Testis (tissue), 3 donors: ENCODE data around the gene TINAGL1. TPM values are rescaled to one million over a fixed set of nuclear protein-coding genes. Genes with fewer than 3 reads are reported as not detected.

Experiments used
- DNase-seq: peaks from one replicate; pipeline ENCODE4 v3.0.0-alpha.2; 2019
- H3K27ac ChIP-seq, 2 donors: fragments of 200-600 bp; sonication (generic); one replicate each; pipeline ENCODE4 v1.5.1; 2019
- H3K27me3 ChIP-seq: fragments of 200-600 bp; sonication (generic); one replicate; pipeline ENCODE4 v1.5.1; 2019
- H3K36me3 ChIP-seq: fragments of 200-600 bp; sonication (generic); one replicate; pipeline ENCODE4 v1.5.1; 2017; ENCODE audit warnings: low read depth; ENCODE audit errors: missing control alignments
- H3K4me1 ChIP-seq: fragments of 200-600 bp; sonication (generic); one replicate; pipeline ENCODE4 v1.5.1; 2019
- H3K4me3 ChIP-seq, 2 donors: fragments of 200-600 bp; sonication (generic); one replicate each; pipeline ENCODE4 v1.5.1; 2017 to 2019
- H3K9me3 ChIP-seq: fragments of 200-600 bp; sonication (generic); one replicate; pipeline ENCODE4 v1.5.1; 2017
- CTCF ChIP-seq, 3 experiments: fragments of 450-650 bp in 2 of 3; fragments of 200-600 bp in 1 of 3; sonication (generic) in 1 of 3; IDR thresholded peaks; one replicate each; pipeline ENCODE4 v1.5.1; 2016 to 2019; ENCODE audit warnings: antibody characterized with exemption in 3 of 3, mild to moderate bottlenecking in 2 of 3, moderate library complexity in 1 of 3
- POLR2A ChIP-seq: fragments of 450-650 bp; IDR thresholded peaks from one replicate; pipeline ENCODE4 v1.6.1; 2017; ENCODE audit warnings: antibody characterized with exemption, mild to moderate bottlenecking, moderate library complexity
- WGBS, 2 donors: methylation state at CpG; one replicate each; pipeline ENCODE4 v1.1.5; 2018; 5-methylcytosine and 5-hydroxymethylcytosine counted together
- intact Hi-C: fragments of 100-400 bp; cut with DNase I; formaldehyde crosslinking; loops from one replicate; pipeline ENCODE4 v1.15.1; 2023; ENCODE audit warnings: low total_unique reads
- polyA plus RNA-seq: library from polyadenylated mRNA; stranded (reverse); fragments of 350-450 nt; fragmentation: Illumina TruSeq; extraction: RNeasy Lipid Tissue Mini Kit (QIAGEN cat#74804); gene quantifications from one replicate; pipeline ENCODE4 v1.2.3, GENCODE V29; 2014; ENCODE audit warnings: low read depth, low replicate concordance; ENCODE audit not compliant: insufficient read depth
- total RNA-seq, 2 donors: library from RNA; depleted of rRNA; stranded (reverse); fragments of >200 nt; gene quantifications; one replicate each; pipeline ENCODE4 v1.2.3, GENCODE V29; 2016

The TINAGL1 gene
- total and polyA plus RNA-seq, 3 donors from 2014 or later: 16.4 to 24.6 (median 23.2) TPM

- intact Hi-C loops: no loop called here
- peak; percentile 32 for DNase-seq
- Histone ChIP-seq H3K4me3 (no peak overlapping the region), H3K27ac (no peak overlapping the region), H3K27me3 (no peaks in the 10 kb centered on the region), H3K9me3 (no peaks in the 10 kb centered on the region), H3K4me1 (peaks cover 3% of the 10 kb centered on the region), H3K36me3 (no peaks in the 10 kb centered on the region)
- no peak for TF ChIP-seq POLR2A
- TF ChIP-seq CTCF (IDR thresholded peaks at IDR 0.05): peak in 1 of 3 experiments; percentile 24
- WGBS, 2 donors: 65 to 70% methylated on average over 4 of the region's 4 CpGs
These were observed 56.8 kb downstream of the TINAGL1 start for GRCh38 chr1:31633117-31633516.

Other genes with a start within 250 kb of the TINAGL1 start
- gene FABP3, start 203.4 kb upstream of the TINAGL1 start, total RNA-seq: 10 to 100 TPM; 28.3 to 34.3 TPM
- 67.5 TPM for gene FABP3, start 203.4 kb upstream of the TINAGL1 start, polyA plus RNA-seq
- gene SERINC2, start 163.3 kb upstream of the TINAGL1 start, total RNA-seq: 10 to 100 TPM; 10.8 to 21.7 TPM
- 9.5 TPM for gene SERINC2, start 163.3 kb upstream of the TINAGL1 start, polyA plus RNA-seq
- gene HCRTR1, start 41.2 kb downstream of the TINAGL1 start, total RNA-seq: under 1 TPM; 0.19 to 0.31 TPM
- not detected for gene HCRTR1, start 41.2 kb downstream of the TINAGL1 start, polyA plus RNA-seq
- gene PEF1, start 68.4 kb downstream of the TINAGL1 start, total RNA-seq: 100 to 1,000 TPM in 1 of 2 donors, 10 to 100 TPM in 1; 73.5 to 124 TPM
- gene PEF1, start 68.4 kb downstream of the TINAGL1 start, polyA plus RNA-seq: 81.4 TPM
- 100 to 1,000 TPM; 101 to 120 TPM for gene COL16A1, start 127.5 kb downstream of the TINAGL1 start, total RNA-seq
- gene COL16A1, start 127.5 kb downstream of the TINAGL1 start, polyA plus RNA-seq: 96.4 TPM
- gene ADGRB2, start 187.8 kb downstream of the TINAGL1 start, total RNA-seq: 10 to 100 TPM; 15.7 to 18.0 TPM
- gene ADGRB2, start 187.8 kb downstream of the TINAGL1 start, polyA plus RNA-seq: 11.8 TPM
- 10 to 100 TPM; 32.0 to 36.0 TPM for gene SPOCD1, start 239.5 kb downstream of the TINAGL1 start, total RNA-seq
- gene SPOCD1, start 239.5 kb downstream of the TINAGL1 start, polyA plus RNA-seq: 22.0 TPM